GM19397 (cell line): ENCODE measurements around the gene RSBN1.
"Not testable (repeated sequence)": the region's sequence is repeated elsewhere in the genome, so short reads cannot be mapped to it uniquely, and the experiment has no call there.

Experiments used
- ATAC-seq: cut with Tn5 transposase; IDR thresholded peaks from one replicate; pipeline ENCODE4 v1.9.1; 2021; ENCODE audit warnings: mild to moderate bottlenecking, moderate library complexity; ENCODE audit not compliant: unreplicated experiment

The RSBN1 gene

GRCh38 chr1:113749402-113749801, 62.9 kb downstream of the RSBN1 start:
- ATAC-seq: no peak

- no peak for ATAC-seq
Observed at GRCh38 chr1:113747376-113747775, 64.9 kb downstream of the RSBN1 start.

DNA sequence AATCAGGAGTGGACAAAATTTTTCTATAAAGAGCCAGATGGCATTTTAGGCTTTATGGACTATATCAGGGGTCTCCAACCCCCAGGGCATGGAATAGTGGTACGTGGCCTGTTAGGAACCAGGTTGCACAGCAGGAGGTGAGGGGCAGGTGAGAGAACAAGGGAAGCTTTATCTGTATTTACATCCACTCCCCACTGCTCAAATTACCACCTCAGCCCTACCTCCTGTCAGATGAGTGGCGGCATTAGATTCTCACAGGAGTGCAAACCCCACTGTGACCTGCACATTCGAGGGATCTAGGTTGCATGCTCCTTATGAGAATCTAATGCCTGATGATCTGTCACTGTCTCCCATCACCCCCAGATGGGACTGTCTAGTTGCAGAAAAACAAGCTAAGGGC, 66.9 kb downstream of the RSBN1 start:
- ATAC-seq: no peak

- no peak for ATAC-seq
Observed at GRCh38 chr1:113744114-113744513, 68.2 kb downstream of the RSBN1 start.

- ATAC-seq: no peak
Observed at GRCh38 chr1:113742515-113742914, 69.8 kb downstream of the RSBN1 start.

GRCh38 chr1:113734357-113735055, 77.8 kb downstream of the RSBN1 start:
- no peak for ATAC-seq

DNA sequence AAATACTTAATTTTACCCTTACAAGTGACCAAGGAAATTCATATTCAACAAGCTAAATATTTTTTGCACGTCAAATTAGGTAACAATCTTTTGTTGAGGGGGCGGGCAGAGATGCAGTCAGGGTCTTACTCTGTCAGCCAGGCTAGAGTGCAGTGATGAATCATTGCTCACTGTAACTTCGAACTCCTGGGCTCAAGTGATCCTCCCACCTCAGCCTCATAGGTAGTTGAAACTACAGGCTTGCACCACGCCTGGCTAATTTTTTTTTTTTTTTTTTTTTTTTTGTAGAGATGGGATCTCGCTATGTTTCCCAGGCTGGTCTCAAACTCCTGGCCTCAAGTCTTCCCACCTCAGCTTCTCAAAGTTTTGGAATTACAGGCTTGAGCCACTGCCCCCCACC, 79.5 kb downstream of the RSBN1 start:
- no peak for ATAC-seq

GRCh38 chr1:113721010-113721409, 91.3 kb downstream of the RSBN1 start:
- ATAC-seq: no peak

DNA sequence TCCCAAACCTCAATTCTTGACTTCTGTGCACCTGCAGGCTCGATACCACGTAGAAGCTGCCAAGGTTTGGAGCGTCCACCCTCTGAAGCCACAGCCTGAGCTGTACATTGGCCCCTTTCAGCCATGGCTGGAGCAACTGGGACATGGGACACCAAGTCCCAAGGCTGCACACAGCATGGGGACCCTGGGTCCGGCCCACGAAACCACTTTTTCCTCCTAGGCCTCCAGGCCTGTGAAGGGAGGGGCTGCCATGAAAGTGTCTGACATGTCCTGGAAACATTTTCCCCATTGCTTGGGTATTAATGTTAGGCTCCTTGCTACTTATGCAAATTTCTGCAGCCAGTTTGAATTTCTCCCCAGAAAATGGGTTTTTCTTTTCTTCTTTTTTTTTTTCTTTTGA, 93.7 kb downstream of the RSBN1 start:
- ATAC-seq: not testable (repeated sequence)

GRCh38 chr1:113717506-113717905, 94.8 kb downstream of the RSBN1 start:
- not testable (repeated sequence) for ATAC-seq

DNA sequence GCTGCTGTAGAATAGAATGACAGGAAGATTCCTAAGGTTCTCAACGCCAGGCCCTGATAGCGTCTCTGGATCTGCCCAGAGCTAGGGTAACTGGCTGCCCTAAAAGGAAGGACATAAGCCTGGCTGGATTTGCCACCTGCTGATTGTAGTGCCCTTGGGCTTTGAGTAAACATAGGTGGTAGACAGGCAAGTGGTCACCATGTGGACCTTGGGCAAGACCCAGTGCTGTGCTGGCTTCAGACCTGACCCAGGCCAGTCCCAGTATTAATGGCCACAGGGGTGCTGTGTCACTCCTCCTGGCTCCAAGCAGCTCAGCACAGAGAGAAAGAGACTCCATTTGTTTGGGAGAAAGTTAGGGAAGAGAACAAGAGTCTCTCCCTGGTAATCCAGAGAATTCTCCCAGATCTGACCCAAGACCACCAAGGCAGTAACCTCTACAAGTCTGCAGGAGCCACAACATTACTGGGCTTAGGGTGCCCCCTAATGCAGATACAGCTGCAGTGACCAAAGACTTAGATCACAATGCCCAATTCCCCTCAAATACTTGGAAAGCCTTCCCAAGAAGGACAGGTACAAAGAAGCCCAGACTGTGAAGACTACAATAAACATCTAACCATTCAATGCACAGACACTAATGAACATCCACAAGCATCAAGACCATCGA, 97.5 kb downstream of the RSBN1 start:
- no peak for ATAC-seq
